PFSK-1 (cell line): ENCODE measurements around the gene NUCB2.

Source experiments
- FOXP2 ChIP-seq: optimal IDR thresholded peaks from 2 replicates; pipeline ENCODE3; 2011; ENCODE audit warnings: borderline replicate concordance, control low read depth, inconsistent platforms; ENCODE audit not compliant: insufficient read depth; ENCODE audit errors: extremely low read length, extremely low read depth
- POLR2AphosphoS5 ChIP-seq: IDR thresholded peaks from 2 replicates; pipeline ENCODE4 v1.6.1; 2012; ENCODE audit warnings: low read depth, mild to moderate bottlenecking, control low read depth, low read length, moderate library complexity
- SIN3A ChIP-seq: IDR thresholded peaks from 2 replicates; pipeline ENCODE4 v1.6.1; 2012; ENCODE audit warnings: mild to moderate bottlenecking, low read length, moderate library complexity, borderline replicate concordance; ENCODE audit not compliant: insufficient read depth
- TAF1 ChIP-seq: IDR thresholded peaks from 2 replicates; pipeline ENCODE4 v1.6.1; 2012; ENCODE audit warnings: low read length, control low read depth, borderline replicate concordance; ENCODE audit not compliant: insufficient read depth
- TF ChIP-seq, protein P1 (sequence below), 2 experiments: IDR thresholded peaks; 2 replicates each; pipeline versions ENCODE4 v1.6.1 to v1.8.0; 2011 to 2012; ENCODE audit warnings: low read depth in 2 of 2, low read length in 2 of 2, control low read depth in 1 of 2, inconsistent platforms in 1 of 2, mild to moderate bottlenecking in 1 of 2, moderate library complexity in 1 of 2; ENCODE audit not compliant: insufficient read depth in 1 of 2

The NUCB2 gene

DNA sequence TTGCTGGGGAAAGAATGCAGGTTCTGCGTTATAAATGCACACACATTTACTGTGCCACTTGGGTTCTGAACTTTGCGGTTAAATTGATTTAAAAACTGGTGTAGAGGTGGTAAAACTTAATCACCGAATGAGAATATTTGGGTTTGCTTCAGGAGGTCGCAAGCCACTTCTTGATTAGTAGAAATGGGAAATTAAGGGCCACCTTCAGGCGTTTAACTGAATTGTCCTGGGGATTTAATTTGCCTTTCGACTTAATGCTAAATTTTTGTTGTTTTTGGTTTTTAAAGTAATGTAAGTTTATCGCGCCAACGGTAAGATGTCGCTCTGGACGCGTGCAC is 74.6 kb downstream of the NUCB2 start:
- TF ChIP-seq SIN3A (no peak), TAF1 (no peak), POLR2AphosphoS5 (no peak), FOXP2 (no peak)
- TF ChIP-seq, protein P1, sequence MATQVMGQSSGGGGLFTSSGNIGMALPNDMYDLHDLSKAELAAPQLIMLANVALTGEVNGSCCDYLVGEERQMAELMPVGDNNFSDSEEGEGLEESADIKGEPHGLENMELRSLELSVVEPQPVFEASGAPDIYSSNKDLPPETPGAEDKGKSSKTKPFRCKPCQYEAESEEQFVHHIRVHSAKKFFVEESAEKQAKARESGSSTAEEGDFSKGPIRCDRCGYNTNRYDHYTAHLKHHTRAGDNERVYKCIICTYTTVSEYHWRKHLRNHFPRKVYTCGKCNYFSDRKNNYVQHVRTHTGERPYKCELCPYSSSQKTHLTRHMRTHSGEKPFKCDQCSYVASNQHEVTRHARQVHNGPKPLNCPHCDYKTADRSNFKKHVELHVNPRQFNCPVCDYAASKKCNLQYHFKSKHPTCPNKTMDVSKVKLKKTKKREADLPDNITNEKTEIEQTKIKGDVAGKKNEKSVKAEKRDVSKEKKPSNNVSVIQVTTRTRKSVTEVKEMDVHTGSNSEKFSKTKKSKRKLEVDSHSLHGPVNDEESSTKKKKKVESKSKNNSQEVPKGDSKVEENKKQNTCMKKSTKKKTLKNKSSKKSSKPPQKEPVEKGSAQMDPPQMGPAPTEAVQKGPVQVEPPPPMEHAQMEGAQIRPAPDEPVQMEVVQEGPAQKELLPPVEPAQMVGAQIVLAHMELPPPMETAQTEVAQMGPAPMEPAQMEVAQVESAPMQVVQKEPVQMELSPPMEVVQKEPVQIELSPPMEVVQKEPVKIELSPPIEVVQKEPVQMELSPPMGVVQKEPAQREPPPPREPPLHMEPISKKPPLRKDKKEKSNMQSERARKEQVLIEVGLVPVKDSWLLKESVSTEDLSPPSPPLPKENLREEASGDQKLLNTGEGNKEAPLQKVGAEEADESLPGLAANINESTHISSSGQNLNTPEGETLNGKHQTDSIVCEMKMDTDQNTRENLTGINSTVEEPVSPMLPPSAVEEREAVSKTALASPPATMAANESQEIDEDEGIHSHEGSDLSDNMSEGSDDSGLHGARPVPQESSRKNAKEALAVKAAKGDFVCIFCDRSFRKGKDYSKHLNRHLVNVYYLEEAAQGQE (IDR thresholded peaks at IDR 0.05; ENCODE audit: insufficient read depth in 1 of 2, low read depth in 2 of 2, low read length in 2 of 2), result no peak

DNA sequence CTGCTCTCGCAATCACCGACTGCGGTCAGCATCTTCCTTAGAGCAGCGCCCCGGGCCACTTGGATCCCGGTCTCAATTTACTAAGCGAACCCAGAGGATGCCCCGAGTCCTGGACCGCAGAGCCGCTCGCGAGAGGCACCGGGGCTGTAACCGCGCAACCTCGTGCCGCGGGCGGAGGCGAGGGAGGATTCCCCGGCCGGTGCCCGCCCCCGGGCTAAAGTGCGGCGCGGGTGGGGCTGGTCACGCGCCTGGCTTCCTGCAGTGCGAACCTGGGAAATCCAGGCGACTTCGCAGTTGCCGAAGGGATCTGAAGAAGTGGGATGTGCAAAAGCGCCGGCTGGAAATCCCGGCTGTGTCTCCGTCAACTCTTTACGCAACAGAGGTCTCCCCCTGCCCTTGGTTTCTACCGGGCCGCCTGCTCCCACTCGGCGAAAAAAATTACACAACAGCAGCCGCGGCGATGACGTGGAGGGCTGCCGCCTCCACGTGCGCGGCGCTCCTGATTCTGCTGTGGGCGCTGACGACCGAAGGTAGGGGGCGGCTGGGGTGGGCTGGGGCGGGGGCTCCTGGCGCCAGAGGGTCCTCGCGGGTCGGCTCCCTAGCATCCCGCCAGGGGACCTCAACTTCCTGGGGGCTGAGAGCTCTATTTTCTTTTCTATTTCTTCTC is 75.1 kb downstream of the NUCB2 start, which contains the start of gene NCR3LG1:
Gene NCR3LG1 (plus strand): TSS at position 291 of the 667 bp plus-strand sequence. CDS start 170 bp downstream, at position 461.
- no peak for TF ChIP-seq FOXP2
- TF ChIP-seq, protein P1 (IDR thresholded peaks at IDR 0.05; ENCODE audit: insufficient read depth in 1 of 2, low read depth in 2 of 2, low read length in 2 of 2), result no peak
- TF ChIP-seq POLR2AphosphoS5, result no peak
- TF ChIP-seq TAF1, result no peak
- no peak for TF ChIP-seq SIN3A

DNA sequence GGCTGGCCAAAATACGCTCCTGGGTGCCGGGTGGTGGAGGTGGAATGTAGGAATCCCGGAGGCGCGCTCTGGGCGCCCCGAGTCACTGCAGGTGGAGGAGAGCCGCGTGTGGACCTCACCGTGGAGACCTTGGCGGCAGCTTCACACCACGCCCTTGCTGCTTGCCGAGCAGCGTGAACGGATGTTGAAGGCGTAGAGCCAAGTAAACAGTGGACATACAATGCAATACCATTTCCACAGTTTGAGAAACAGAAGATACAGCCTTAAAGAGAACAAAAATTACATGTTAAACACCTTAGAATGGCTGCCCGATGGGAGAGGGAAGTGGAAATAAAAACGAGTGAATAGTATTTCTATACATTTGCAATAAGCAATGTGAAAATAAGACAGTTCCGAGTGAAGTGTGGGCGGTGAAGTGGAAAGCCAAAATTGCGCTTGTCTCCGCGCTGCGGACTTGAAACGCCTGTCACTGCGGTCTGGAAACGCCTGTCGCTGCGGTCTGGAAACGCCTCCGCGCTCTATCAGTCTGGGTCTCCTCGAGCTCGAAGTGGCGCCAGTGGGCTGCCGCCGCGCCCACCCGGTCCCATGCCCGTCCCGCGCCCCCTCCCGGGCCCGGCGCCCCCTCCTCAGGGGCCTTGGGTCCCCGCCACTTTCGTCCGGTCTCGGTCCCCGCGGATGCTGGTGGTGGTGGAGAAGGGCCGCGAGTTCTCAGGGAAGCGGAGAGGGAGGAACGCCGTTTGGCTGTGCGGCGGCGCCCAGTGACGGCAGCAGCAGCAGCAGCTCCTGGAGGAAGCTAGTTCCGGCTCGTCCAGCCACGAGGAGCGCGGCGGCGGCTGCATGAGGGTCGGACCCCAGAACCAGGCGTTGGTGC is 76.6 kb downstream of the NUCB2 start:
- TF ChIP-seq TAF1 (peak; percentile 24; the same call in 1 of the 2 replicates), SIN3A (0 out of 2 replicates have a peak, but pooled peaks have one; percentile 17), FOXP2 (peak; percentile 76)
- TF ChIP-seq, protein P1 (IDR thresholded peaks at IDR 0.05; ENCODE audit: insufficient read depth in 1 of 2, low read depth in 2 of 2, low read length in 2 of 2), result no peak

DNA sequence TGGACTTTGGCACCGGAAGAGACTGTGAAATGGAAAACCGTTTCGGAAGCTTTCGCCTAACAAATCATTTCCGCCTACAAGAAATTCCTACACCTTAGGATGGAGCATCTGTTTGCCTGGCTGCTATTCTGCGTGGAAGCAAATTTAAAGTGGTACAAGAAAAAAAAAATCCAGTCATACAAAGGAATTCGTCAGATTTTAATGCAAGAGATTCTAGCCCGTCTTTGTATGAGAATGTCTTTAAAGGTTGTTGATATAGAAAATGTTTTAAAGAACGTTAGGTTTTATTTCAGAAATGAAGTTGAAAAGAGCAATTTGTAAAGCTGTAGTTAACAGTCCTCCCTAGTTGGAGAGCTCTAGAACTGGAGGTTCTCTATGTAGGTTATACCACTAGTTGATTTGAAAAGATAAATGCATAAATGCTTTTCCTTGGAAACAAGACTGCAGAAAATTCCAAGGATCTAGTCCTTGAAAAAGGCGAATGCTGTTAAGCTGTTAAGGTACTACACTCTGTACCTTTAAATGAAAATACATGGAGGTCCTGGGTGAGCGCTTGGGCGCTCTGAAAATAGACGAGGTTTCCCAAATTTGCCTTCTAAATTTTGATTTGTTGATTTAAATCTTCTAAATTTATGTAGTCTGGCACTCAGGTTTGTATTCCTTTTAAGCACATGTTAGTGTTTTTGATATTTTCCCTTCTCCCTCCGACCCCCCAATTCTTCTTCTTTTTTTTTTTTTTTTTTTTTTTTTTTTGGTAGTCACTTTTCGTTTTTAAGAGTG is 77.5 kb downstream of the NUCB2 start:
- TF ChIP-seq SIN3A (no peak), POLR2AphosphoS5 (no peak)

DNA sequence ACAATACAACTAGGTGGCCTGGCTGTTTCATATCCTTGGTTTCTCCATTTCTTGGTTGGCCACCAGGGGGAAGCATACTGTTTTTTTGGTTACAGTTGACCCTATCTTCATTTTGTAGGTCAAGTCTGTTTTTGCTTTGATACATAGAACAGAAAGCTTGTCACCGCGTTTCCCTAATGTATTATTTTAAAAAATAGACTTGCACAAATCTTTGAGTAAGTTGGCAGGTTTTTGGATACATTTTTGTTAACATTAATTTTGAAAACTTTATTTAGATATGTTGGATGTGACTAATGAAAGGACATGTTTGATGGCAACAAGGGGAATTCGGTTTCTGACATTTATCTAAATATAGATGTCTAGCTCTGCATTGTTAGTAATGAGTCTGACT is 78.1 kb downstream of the NUCB2 start:
- TF ChIP-seq, protein P1 (IDR thresholded peaks at IDR 0.05; ENCODE audit: insufficient read depth in 1 of 2, low read depth in 2 of 2, low read length in 2 of 2), result no peak
- TF ChIP-seq POLR2AphosphoS5 (no peak), FOXP2 (no peak), TAF1 (no peak), SIN3A (no peak)
